Measurements from ENCODE around the gene P2RX1.

DNA sequence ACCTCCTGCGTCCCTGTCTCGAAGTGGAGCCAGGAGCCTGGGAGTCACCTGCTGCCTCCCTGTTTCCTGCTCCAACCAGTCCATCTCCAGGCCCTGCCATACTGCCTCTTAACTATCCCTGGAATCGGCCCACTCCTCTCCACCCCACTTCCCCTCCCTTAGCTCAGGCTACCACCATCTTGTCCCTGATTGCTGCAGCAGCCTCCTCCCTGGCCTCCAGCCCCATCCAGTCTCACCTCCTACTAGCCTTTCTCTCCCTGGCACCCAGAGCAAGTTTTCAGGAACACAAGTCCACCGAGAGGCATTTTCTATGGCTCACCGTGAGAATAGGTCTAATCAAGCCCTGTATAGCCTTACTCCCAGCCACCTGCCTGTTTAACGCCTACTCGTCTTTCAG lies 22.5 kb downstream of the P2RX1 start:
- no peak for TF ChIP-seq EZH2 (IDR thresholded peaks at IDR 0.05; ENCODE audit: borderline replicate concordance, insufficient read depth, low read depth, low read length, poor library complexity, severe bottlenecking)
- TF ChIP-seq, protein P1, sequence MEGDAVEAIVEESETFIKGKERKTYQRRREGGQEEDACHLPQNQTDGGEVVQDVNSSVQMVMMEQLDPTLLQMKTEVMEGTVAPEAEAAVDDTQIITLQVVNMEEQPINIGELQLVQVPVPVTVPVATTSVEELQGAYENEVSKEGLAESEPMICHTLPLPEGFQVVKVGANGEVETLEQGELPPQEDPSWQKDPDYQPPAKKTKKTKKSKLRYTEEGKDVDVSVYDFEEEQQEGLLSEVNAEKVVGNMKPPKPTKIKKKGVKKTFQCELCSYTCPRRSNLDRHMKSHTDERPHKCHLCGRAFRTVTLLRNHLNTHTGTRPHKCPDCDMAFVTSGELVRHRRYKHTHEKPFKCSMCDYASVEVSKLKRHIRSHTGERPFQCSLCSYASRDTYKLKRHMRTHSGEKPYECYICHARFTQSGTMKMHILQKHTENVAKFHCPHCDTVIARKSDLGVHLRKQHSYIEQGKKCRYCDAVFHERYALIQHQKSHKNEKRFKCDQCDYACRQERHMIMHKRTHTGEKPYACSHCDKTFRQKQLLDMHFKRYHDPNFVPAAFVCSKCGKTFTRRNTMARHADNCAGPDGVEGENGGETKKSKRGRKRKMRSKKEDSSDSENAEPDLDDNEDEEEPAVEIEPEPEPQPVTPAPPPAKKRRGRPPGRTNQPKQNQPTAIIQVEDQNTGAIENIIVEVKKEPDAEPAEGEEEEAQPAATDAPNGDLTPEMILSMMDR (IDR thresholded peaks at IDR 0.05) = no peak
